DND-41 (cell line): ENCODE data around the gene C22orf15.

ENCODE experiments used
- ATAC-seq: fragments of 200-7000 bp; cut with Tn5 transposase; 3 replicates; pipeline ENCODE4 v1.9.1; 2021; ENCODE audit warnings: low read depth; ENCODE audit not compliant: insufficient read depth
- DNase-seq: peaks from one replicate; pipeline ENCODE4 v3.0.0-alpha.2; 2020
- H2AFZ ChIP-seq: 2 replicates; pipeline ENCODE4 v1.6.0; 2012; ENCODE audit warnings: low read depth, low read length
- H3K27ac ChIP-seq: 2 replicates; pipeline ENCODE4 v1.5.1; 2012; ENCODE audit warnings: low read length, inconsistent platforms
- H3K27me3 ChIP-seq: fragments of 200-600 bp; sonication (generic); 2 replicates; pipeline ENCODE4 v1.6.0; 2012; ENCODE audit warnings: low read length, mild to moderate bottlenecking, inconsistent platforms; ENCODE audit not compliant: insufficient read depth, poor library complexity
- H3K36me3 ChIP-seq: 2 replicates; pipeline ENCODE4 v1.5.1; 2012; ENCODE audit warnings: low read length, inconsistent platforms; ENCODE audit not compliant: insufficient read depth
- H3K4me1 ChIP-seq: 2 replicates; pipeline ENCODE4 v1.5.1; 2012; ENCODE audit warnings: mild to moderate bottlenecking, low read length; ENCODE audit not compliant: insufficient read depth
- H3K4me2 ChIP-seq: 2 replicates; pipeline ENCODE4 v1.6.0; 2012; ENCODE audit warnings: mild to moderate bottlenecking, moderate library complexity, low read length, inconsistent platforms; ENCODE audit not compliant: insufficient read depth
- H3K4me3 ChIP-seq, 2 experiments: fragments of 200-600 bp in 1 of 2; shearing (Covaris generic) in 1 of 2; 2 replicates each; pipeline ENCODE4 v1.5.1; 2012 to 2016; ENCODE audit warnings: inconsistent platforms in 2 of 2, low read length in 2 of 2, mild to moderate bottlenecking in 2 of 2, low read depth in 1 of 2, moderate library complexity in 1 of 2
- H3K79me2 ChIP-seq: 2 replicates; pipeline ENCODE4 v1.6.0; 2012; ENCODE audit warnings: low read length, inconsistent platforms; ENCODE audit not compliant: insufficient read depth
- H3K9ac ChIP-seq: 2 replicates; pipeline ENCODE4 v1.6.0; 2012; ENCODE audit warnings: low read depth, mild to moderate bottlenecking, inconsistent platforms, low read length, moderate library complexity
- H3K9me3 ChIP-seq: 2 replicates; pipeline ENCODE4 v1.5.1; 2012; ENCODE audit warnings: low read length, moderate library complexity, mild to moderate bottlenecking, inconsistent platforms; ENCODE audit not compliant: insufficient read depth, severe bottlenecking
- H4K20me1 ChIP-seq: 2 replicates; pipeline ENCODE4 v1.6.0; 2012; ENCODE audit warnings: low read length; ENCODE audit not compliant: insufficient read depth
- EZH2 ChIP-seq: IDR thresholded peaks from 3 replicates; pipeline ENCODE4 v1.6.1; 2012; ENCODE audit warnings: borderline replicate concordance, low read depth, mild to moderate bottlenecking, moderate library complexity, low read length, inconsistent platforms; ENCODE audit not compliant: severe bottlenecking
- TF ChIP-seq, protein P1 (sequence below): IDR thresholded peaks from 2 replicates; pipeline ENCODE4 v1.5.1; 2012; ENCODE audit warnings: borderline replicate concordance, low read length, moderate library complexity, mild to moderate bottlenecking; ENCODE audit not compliant: poor library complexity, severe bottlenecking; ENCODE audit errors: extremely low read depth

The C22orf15 gene

DNA sequence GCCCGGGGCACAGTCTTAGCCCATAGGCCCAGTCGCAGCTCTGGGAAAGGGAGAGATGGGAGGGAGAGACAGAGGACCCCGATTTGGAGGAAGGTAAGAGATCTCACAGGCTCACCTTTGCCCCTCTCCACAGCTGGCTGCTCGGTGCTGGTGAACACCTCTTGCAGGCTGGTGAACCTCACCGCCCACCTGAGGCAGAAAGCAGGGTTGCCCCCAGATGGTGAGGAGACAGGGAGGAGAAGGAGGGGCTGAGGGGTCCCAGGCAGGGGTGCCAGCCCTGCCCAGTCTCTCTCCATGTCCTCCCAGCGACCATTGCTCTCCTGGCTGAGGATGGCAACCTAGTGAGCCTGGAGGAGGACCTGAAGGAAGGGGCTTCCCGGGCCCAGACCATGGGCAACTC, 1.2 kb downstream of the C22orf15 start:
- no peaks in the 10 kb centered on the region for H3K79me2 ChIP-seq
- no peak overlapping the region for H3K4me3 ChIP-seq
- no peaks in the 10 kb centered on the region for H3K9me3 ChIP-seq
- H2AFZ ChIP-seq = no peak overlapping the region
- no peak overlapping the region for H3K4me2 ChIP-seq
- peaks cover 32% of the 10 kb centered on the region for H3K4me1 ChIP-seq
- H3K27ac ChIP-seq = no peak overlapping the region
- no peak for TF ChIP-seq EZH2
- TF ChIP-seq, protein P1, sequence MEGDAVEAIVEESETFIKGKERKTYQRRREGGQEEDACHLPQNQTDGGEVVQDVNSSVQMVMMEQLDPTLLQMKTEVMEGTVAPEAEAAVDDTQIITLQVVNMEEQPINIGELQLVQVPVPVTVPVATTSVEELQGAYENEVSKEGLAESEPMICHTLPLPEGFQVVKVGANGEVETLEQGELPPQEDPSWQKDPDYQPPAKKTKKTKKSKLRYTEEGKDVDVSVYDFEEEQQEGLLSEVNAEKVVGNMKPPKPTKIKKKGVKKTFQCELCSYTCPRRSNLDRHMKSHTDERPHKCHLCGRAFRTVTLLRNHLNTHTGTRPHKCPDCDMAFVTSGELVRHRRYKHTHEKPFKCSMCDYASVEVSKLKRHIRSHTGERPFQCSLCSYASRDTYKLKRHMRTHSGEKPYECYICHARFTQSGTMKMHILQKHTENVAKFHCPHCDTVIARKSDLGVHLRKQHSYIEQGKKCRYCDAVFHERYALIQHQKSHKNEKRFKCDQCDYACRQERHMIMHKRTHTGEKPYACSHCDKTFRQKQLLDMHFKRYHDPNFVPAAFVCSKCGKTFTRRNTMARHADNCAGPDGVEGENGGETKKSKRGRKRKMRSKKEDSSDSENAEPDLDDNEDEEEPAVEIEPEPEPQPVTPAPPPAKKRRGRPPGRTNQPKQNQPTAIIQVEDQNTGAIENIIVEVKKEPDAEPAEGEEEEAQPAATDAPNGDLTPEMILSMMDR = no peak
- H4K20me1 ChIP-seq = no peaks in the 10 kb centered on the region
- H3K27me3 ChIP-seq = no peaks in the 10 kb centered on the region
- no peak for ATAC-seq
- no peaks in the 10 kb centered on the region; the same call in 1 of the 2 replicates for H3K36me3 ChIP-seq
- DNase-seq = no peak
- H3K9ac ChIP-seq = no peak overlapping the region

DNA sequence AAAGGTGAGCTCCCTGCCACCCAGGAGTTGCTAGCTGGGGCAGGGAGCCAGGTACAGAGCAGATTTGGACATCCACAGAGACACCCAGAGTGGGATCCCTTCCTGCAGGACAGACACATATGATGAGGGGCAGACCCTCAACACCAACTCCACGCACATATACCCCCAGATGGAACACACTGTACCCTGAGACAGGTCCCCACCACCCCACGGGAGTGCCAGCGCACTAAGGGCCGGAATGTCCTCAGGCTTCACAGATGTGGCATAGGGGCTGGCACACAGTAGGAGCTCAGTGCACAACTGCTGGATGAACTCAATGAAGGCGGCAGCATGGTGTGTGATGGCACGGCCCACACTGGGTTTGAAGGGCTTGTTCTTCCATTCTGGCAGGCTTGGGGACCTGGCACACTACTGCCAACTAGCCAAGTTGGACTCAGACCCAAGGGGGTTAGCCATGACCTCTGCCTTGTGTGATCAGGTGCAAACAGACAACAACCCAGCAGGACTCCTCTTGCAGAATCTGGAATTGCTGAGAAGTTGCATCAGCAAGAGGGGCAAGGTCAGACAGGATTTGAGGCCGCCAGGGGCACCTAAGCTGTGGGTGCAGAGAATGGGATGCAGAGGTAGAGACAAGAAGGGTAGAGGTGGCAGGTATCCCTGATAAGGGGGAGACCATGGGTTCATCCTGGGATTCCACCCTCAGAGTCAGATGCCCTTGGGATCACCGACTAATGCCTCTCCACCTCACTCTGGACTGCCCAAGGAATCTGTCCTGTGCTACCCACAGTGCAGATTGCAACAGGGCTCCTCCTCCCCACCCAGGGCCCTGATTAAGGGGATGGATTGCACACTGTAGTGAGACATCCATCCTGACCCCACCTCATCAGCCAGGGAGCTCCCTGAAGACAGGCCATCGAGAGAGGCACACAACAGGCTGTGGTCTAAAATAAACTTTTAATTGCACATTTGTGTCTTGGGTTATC, 2.4 kb downstream of the C22orf15 start:
- Histone ChIP-seq H3K9ac (no peak overlapping the region), H3K4me1 (peaks cover 32% of the 10 kb centered on the region), H3K4me2 (no peak overlapping the region), H3K36me3 (no peaks in the 10 kb centered on the region; the same call in 1 of the 2 replicates), H3K79me2 (no peaks in the 10 kb centered on the region), H3K27ac (no peak overlapping the region), H3K9me3 (no peaks in the 10 kb centered on the region), H4K20me1 (no peaks in the 10 kb centered on the region), H3K27me3 (no peaks in the 10 kb centered on the region), H2AFZ (no peak overlapping the region), H3K4me3 (no peak overlapping the region)
- ATAC-seq (no peak), DNase-seq (no peak)
- TF ChIP-seq, protein P1 = no peak
- TF ChIP-seq EZH2 = no peak

DNA sequence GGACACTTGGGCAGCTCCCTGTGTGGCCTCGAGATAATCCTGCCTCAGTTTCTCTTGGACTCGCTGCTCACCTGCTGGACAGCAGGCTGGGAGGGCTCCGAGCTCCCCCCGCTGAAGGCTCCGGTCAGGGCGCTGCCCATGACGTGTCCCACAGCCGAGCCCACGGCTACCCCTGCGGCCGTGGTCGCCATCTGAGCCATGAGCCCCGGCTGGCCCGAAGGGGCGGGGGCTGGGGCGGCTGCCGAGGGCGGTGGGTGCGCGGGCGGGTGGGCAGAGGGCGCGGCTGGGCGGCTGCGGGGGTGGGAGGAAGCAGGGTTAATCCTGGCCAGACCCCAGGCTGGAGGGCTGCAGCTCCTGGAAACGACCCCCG, 4.5 kb downstream of the C22orf15 start:
- Histone ChIP-seq H3K4me3 (peak overlapping the region; percentile 27 to 89; a peak in 3 of 4 replicates), H3K9ac (peak overlapping the region; percentile 64), H3K27me3 (no peaks in the 10 kb centered on the region), H3K4me1 (peaks cover 37% of the 10 kb centered on the region), H3K4me2 (peak overlapping the region; percentile 91), H3K9me3 (no peaks in the 10 kb centered on the region), H4K20me1 (no peaks in the 10 kb centered on the region), H3K27ac (peak overlapping the region; percentile 50; the same call in 1 of the 2 replicates), H3K79me2 (no peaks in the 10 kb centered on the region), H3K36me3 (no peaks in the 10 kb centered on the region; the same call in 1 of the 2 replicates), H2AFZ (peak overlapping the region; percentile 87)
- no peak; the same call in 2 of the 3 replicates for ATAC-seq
- TF ChIP-seq, protein P1 = no peak
- TF ChIP-seq EZH2 = no peak
- no peak for DNase-seq
